OCI-M1 (cell line): ENCODE results near the gene FBLN5.
A peak's percentile ranks its signal among the peaks of the same experiment; 100 is the strongest.

Experiments
- DNase-seq: peaks from one replicate; lab custom pipeline; 2025; lab: John Stamatoyannopoulos, UW

Gene FBLN5

DNA sequence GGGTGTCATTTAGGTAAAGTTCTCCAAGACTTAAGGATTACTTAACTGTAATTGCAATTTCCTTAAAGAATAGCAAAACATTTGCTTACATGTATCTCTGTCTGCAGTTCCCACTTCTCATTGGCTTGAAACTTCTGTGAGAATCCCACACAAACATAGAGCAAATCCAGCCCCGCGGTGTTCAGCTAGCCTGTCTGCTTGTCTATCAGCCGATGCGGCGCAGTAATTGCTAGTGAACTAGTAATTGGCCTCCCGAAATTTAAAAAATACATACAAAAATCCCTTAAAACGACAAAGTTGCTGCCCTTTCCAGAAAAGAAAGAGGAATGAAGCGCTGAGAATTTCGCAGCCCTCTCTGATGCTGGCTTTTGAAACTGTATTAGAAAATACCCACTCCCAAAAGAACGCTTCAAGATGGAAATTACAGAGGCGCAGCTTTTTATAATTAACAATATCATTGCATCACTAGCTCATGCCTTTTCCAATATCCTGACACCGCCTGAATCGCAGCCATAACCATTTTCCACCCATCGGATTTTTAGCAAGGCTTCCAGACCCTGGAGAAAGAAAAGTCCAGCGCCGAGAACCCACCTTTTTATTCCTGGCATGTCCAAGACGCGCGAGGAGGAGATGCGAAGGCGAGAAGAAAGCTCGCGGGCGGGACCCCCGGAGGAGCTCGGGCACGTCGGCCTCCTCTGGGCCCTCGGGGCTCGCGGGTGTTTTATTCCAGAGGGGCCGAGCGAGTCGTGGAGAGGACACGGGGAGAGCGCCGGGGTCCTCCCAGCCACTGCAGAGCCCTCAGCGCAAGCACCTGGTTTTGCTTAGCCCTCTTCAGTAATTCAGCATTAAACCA, 646 bp downstream of the FBLN5 start:
- no peak for DNase-seq

DNA sequence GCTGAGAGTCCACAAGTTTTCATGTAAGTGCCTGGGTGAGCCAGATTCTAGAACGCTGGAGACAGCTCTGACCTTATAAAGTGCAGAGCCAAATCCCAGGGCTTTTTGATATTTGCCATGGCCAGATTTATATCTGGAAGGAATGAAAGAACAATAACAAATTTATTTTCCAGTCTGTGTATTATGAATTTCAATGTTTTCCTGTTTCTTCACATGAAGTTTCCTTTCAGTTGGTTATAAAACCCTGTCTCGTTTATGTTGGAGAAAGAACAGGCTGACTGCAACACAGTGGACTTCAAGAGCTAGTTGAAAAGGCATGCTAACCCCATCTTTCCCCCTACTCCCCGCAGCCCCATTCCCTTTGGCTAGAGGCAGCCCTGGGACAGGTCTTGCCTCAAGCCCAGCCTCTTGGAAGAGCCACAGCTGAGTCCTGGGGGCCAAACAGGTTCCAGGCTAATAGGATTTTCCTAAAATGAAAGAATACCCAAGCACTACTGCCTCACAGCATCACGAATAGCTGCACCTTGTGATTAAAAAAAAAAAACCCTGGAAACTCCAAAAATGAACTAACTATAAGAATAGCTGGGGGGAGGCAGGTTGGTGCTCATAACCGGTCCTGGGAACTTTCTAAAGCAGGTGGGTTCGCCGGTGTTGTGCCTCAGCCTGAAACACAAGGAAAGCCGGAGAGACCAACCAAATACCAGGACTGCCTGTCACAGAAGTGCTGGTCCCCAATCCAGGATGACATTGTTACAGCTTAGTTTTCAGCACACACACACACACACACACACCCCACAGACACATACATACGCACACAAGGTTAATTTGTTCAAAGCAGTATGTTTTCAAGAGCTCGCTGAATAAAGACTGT, 1.5 kb downstream of the FBLN5 start:
- no peak for DNase-seq

DNA sequence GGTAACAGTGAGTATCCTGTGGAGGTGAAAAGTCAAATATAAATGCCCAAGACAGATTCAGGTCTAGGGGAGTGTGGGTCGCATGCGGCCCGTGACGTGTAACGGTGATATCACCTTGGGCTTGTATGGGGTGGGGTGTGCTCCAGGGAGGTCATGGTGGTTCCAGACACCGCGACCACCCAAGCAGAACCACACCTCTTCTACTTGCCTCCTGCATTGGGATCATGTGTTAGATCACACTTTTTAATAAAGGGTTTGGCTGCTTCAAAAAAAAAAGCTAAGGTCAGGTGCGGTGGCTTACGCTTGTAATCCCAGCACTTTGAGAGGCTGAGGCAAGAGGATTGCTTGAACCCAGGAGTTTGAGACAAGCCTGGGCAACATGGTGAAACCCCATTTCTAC, 4.5 kb downstream of the FBLN5 start:
- no peak for DNase-seq

DNA sequence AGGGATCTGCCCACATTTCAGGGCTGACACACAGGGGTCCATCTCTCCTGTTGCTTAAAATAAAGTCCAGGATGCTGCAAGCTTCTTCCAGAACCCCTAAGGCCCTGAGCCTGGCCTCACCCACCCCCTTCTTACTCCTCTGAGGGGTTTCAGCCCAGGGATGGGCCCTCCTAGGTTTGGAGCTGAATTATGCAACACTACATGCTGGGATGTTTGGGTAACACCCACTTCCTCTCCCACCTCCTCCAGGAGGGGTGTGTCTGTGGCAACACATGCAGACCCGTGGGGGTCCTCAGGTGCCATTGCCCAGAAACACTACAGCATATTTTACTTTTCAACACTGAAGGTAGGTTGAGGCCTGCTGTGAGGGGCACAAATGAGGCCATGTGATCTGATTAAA, 5.4 kb downstream of the FBLN5 start:
- no peak for DNase-seq

DNA sequence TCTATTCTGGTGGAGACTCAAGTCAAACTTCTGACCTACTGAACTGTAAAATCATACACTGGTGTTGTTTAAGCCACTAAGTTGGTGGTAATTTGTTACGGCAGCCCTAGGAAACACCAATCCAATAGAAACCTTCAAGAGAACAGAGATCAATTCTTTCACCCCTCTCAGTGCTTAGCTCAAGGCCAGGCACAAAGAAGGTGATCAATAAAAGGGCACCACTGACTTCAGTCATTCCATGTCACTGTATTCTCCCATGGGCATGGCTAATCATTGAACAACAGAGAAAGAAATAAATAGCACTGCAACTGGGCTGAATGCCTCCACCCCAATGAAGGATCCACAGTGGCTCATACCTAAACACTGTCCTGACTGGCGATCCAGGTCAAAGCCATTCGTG, 7.3 kb downstream of the FBLN5 start:
- DNase-seq: no peak

DNA sequence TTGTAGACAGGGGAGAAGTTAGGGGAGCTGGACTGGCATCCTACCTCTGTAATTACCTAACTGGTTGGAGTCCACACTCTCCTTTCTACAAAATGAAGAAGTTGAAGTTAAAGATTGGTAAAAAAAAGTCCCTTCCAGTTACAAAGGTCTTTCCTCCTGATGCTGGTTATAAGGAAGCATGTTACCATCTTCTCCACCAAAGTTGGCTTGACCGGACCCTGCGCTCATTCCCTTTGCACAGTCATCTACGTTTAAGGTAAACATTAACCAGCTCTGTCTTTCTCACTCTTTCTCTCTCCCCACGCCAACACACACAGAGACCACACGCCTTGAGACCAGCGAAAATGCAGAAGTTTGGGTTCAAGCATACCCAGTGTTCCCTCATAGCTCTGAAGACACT, 11.9 kb downstream of the FBLN5 start:
- no peak for DNase-seq

DNA sequence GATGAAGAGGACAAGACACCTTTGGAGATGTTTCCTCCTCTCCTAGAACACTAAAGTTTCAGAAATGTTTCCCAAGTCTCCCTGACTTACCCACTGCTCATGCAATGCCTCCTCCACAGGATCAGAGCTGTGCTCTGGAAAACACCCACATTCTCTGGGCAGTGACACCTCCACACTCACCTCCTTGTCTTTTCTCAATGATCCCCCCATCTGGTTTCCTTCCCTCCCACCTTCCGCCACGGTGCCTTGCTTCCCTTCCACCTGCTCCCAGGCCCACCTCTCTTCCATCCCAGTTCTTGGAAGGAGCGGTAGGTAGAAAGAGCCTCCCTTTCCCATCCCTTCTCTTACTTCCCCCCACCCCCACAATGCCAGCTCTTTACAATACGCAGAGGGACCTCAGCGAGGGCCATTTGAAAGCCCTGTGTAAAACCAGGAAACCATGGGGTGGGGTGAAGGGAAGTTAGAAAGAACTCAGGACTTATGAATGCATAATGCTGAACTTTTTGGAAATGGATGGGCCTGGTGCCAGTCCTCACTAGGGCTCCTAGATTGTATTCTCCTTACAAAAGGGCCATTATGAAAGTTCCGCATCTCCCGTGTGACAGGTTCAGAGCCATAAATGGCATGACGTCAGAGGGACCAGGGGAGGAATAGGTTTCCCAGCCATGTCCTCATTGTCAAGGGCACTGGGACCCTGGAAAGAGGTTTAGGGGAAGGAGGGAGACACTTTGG, 12.8 kb downstream of the FBLN5 start:
- no peak for DNase-seq

DNA sequence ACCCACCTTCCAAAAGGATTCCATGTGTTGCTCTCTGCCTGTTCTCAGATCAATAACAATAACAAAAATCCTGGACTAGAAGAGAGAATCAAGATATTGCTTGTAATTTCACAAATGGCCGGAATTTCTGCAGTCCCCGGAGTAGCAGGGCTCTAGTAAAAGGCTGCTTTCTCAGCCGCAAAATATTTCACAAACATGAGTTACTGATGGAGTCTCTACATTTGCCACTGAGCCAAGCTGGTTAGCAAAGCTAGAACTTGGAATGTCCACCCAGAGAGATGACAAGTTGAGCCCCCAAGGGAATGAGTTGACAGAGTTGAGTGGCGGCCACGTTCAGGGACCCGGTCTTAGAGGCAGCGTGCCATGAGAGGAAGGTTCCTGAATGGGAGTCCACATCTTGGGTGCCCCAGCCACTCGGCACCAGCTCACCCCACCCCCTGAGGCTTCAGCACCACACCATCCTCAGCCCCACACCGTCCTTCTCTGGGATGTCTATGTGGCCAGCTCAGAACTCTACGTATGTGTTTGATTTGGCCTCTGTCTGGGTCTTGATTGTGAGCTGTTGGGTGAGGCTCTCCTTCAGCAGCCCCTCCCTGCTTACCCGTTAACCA, 15.9 kb downstream of the FBLN5 start:
- no peak for DNase-seq

DNA sequence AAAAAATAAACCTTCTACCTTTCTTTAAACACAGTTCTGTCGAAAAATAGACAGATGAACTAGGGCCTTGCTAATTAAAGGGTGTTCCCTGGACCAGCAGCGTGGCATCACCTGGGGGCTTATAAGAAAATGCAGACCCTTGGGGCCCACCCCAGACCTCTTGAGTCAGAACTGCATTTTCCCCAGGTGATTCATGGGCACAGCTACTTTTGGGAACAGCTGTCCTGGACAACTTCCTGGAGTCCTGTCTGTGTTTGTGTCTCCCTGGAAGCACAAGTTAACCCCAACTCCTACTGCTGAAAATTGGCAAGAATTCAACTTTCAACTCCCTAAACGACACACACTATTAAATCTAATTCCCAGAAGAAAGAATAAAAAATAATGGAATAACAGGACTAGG, 17.8 kb downstream of the FBLN5 start:
- DNase-seq: no peak

DNA sequence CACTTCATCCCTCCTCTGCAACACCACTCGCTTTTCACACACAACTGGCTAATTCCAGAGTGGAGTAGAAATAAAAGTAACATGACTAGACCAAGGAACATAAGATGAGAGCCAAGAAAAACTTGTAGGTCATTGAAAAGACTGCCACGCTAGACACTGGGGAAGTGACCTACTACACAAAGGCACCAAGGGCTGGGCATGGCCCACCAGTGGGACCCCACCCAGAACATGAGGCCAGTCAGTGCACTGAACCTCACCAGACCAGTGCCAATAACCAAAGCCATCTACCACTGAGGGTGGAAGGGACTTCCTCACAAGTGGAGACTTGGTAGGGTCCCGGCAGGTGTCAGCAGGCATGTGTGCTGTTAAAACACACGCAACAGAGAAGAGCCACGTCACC, 19.7 kb downstream of the FBLN5 start:
- no peak for DNase-seq

DNA sequence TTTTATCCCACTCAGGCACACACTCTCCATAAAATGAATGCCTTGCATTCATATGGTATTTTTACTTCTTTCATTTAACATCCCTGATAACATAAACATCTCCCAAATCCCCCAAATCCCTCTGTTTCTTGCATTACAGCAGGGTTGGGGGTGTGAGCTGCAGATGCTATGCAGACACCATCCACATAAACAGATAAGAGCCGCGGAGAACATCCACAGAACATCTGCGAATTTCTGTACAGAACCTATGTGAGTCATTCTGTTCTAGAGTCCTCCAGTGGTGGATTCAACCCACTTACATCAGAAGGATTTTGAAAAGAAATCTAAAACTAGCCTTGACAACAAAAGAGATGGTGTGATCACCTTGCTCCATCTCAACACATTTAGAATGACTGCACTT, 20.3 kb downstream of the FBLN5 start:
- no peak for DNase-seq

DNA sequence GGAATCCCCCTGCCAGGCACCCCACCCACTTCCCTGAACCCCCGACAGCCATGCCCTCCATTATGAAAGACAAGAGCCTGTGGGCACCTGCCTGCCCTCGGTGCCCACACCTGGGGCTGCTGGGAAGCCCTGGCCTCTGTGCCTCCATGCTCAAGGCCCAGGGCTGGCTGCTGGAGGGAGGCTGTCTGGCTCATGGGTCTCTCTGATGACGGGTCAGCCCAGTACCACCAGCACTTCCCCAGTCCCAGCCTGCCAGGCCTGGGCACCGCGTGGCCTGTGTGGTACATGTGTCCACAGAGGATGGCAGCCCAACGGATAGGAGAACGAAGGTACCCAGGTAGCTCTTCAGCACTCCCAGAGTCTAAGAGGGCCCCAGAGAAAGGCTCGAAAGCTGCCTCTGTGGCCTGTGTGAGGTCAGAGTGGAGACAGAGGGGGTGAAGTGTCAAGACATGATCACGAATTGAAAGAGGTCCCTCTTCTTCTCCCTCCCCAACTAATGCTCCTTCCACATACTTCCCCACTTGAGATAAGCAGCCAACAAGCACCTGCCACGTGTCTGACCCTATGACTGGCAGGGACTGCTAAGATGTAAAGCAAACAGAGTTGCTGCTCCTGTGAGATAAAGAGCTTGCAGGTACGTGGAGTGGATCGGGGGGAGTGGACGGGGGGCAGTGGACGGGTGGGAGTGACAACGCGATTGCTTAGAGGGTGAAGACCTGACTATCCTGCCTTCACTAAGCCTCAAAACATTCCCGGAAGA, 21.2 kb downstream of the FBLN5 start:
- DNase-seq: no peak

DNA sequence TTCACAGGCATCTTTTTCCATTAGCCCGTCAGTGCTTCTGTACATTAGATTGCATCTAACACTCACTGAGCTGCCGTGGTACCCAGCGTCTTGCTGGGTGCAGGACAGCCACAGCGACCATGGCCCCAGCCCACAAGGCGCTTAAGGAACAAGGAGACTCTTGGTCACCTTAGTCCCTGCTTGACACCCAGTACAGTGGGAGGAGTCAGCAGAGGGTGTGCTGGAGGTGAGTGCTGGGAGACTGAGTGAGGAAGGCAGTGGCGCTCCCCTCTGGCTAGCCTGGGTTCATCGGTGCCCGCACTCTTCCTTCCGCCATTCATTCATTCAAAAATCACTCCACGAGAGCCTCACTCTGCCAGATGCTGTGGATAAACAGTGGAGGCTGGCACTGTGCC, 21.8 kb downstream of the FBLN5 start:
- DNase-seq: no peak

DNA sequence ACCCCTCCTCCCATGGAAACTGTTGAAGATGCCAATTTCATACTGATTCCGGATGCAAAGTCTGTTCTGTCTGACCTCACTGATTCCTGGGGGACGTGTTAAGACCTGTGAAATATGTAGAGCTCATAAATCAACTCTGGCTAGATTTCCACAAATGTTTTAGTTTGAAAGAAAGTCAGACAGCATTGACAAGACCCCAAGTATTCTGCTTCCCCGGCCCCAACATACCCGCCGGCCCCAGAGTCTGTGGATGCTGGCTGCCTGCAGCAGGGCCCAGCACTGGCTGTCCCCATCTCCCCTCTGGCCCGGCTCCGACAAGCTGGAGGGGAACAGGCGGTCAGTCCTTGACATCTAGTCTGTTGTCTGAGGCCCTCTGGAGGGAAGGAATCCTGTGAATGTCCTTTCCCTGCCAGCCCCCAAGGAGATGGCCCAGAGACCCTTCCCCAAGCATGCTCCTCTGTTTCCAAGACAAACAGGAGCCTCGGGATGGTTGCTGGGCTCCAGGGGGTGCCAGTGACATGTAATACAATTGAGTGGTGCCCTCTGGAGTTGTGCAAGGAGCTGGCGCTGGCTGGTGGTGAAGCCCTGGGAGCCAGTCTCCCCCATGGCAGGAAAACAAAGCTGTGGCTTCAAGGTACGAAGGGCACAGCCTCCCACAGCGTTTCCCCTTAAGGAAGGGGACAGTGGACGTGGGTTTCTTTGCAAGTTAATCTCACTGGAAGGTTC, 22.3 kb downstream of the FBLN5 start:
- DNase-seq: no peak

DNA sequence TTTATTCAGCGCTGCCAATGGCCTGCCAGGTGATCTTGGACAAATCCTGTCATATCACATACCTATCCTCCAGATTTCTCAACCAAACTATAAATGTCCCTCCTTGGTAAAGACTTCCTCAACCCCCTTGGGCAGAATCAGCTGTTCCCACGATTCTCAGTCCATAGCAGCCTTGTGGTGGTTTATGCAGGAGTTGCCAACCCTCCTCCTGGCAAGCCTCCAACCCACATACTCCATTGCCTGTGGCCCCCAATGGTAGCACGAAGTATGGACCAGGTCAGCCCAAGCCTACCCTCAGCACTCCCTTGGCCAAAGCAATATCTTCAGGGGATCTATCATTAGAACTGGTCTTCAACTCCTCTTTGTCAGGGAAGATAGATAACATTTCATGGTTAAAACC, 27.0 kb downstream of the FBLN5 start:
- DNase-seq: no peak

DNA sequence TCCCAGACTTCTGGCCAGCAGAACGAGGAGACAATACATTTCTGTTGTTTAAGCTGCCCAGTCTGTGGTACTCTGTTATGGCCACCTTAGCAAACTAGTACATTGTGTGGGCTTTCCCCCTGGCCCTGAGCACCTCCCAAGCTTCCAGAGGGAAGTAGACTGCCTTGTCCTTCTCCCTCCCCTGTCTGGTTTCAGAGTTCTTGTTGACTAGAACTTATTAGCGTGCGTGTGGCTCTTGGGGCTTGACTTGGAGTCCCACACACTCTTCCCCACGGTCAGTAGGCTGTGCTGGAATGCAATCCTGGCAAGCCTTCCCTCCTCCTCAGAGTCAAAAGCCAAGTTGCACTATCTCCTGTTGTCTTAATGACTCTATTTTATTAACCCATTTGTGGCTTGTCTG, 27.7 kb downstream of the FBLN5 start:
- no peak for DNase-seq

DNA sequence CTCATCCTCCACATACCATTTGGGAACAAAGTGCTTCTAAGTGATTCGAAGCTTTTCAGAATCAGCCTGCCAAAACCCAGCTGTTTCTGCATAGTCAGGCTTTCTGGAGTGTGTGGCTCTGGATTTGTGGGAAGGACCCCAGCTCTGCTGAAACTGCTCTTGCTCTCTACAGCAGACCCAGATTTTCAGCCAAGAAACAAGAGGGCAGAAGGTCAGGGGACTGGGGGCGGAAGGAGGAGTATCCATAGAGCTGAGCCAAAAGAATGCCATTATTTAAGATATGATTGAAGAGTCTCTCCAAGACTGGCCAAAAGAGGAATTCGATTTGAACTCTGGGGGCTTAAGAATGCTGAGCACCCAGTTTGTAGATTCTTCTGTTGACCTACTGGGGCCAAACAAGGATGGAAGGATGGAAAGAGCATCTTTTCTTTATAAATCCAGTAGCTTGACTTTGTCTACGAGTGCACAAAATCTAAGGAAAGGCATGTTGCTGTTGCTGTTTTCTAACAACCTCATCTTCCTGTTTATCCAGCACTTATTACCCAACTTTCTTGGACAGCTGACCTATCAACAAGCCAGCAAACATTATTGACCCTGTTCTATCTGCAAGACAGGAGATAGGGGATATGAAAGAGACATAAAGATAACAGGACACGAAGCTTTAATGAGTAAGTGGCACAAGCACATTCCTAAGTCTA, 29.2 kb downstream of the FBLN5 start:
- no peak for DNase-seq

DNA sequence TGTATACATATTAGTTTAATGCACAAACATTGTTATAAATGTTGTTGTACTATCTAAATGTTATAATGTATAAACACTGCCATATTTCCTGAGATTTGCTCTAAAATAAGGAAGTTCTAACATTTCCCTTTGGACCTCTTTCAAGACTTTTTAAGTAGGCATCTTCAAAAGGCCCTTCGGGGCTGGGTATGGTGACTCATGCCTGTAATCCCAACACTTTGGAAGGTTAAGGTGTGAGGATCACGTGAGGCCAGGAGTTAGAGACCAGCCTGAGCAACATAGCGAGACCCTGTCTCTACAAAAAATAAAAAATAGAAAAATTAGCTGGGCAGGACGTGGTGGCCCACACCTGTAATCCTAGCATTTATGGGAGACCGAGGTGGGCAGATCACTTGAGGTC, 35.5 kb downstream of the FBLN5 start:
- no peak for DNase-seq

DNA sequence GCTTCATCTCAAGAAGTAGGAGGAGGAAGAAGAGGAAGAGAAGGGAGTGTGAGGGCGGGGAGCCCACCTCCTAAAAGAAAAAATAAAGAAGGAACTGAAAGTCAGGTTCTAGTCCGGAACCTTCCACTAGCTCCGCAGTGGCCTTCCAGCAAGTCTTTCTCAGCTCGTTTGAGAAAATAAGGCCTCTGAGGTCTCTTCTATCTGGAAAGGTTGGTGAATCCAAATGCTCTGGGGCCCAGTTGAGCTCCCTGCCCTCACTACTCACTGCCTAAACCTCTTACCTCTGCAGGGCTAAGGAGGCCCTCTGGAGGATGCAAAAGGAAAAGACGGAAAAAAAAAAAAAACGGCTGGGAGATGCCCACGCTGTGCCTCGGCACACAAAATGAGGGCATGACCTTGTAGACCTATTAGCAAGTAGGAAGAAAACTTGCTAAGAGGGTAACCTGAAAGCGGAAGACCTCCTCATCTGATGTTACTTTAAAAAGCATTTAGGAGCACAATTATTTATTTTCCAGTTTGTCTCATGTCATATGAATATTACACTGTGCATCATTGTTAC, 35.9 kb downstream of the FBLN5 start:
- peak; percentile 48 for DNase-seq

DNA sequence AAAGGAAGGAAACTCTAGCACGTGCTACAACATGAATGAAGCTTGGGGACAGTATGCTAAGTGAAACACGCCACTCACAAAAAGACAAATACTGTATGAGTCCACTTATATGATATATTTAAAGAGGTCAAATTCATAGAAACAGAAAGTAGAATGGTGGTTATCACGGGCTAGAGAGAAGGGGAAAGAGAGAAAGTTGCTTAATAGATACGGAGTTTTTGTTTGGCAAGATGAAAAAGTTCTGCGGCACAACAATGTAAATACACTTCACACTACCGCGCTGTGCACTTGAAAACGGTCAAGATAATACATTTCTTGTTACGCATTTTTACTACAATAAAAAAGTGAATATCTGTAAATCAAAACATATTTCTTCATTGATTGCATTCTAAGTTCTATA, 37.3 kb downstream of the FBLN5 start:
- DNase-seq: no peak
